ENCODE measurements around the gene TNNT3. TPM values are rescaled to one million over a fixed set of nuclear protein-coding genes. Genes with fewer than 3 reads are reported as not detected.

The TNNT3 gene
- total RNA-seq, 1 experiment from 2014 or later, result not detected

GRCh38 chr11:1908618-1909017, 10.9 kb upstream of the TNNT3 start:
- Histone ChIP-seq H2BK20ac (ENCODE audit: low read depth, low read length, poor library complexity, severe bottlenecking) (no peak overlapping the region), H3T11ph (ENCODE audit: low read length) (no peak overlapping the region), H3K23me2 (ENCODE audit: insufficient read length, low read depth, low read length, poor library complexity, severe bottlenecking) (peaks cover 2% of the 10 kb centered on the region), H2BK12ac (ENCODE audit: insufficient read length, low read depth, low read length) (no peak overlapping the region), H3K4me2 (ENCODE audit: insufficient read depth, insufficient read length, low read length) (no peak overlapping the region), H4K5ac (ENCODE audit: insufficient read length, low read depth, low read length) (no peak overlapping the region), H3K79me2 (ENCODE audit: insufficient read depth, low read length) (no peaks in the 10 kb centered on the region), H2AK5ac (ENCODE audit: insufficient read length, low read length) (no peak overlapping the region), H3K4ac (ENCODE audit: low read depth, low read length) (no peak overlapping the region), H3K4me1 (ENCODE audit: insufficient read depth, low read length) (0 out of 2 replicates have a peak, but pooled peaks cover 3% of the 10 kb centered on the region), H4K8ac (replicated peaks; ENCODE audit: insufficient read length, low read depth, low read length) (no peak overlapping the region), H4K20me1 (ENCODE audit: control insufficient read depth, insufficient read depth, insufficient read length) (no peaks in the 10 kb centered on the region), H3K18ac (ENCODE audit: insufficient read length, low read depth, low read length) (no peak overlapping the region), H2AFZ (ENCODE audit: low read length) (no peak overlapping the region), H4K91ac (ENCODE audit: insufficient read length, low read depth, low read length) (no peak overlapping the region), H3K14ac (ENCODE audit: insufficient read depth, low read length) (no peak overlapping the region), H2BK5ac (ENCODE audit: insufficient read length, low read length) (no peak overlapping the region), H3K79me1 (ENCODE audit: insufficient read depth, low read depth, low read length, poor library complexity, severe bottlenecking) (no peaks in the 10 kb centered on the region), H3K9ac (ENCODE audit: extremely low read depth, insufficient read length, low read length) (no peak overlapping the region), H3K56ac (ENCODE audit: insufficient read length, low read depth, low read length) (no peak overlapping the region), H2BK120ac (ENCODE audit: low read depth, low read length, poor library complexity, severe bottlenecking) (no peak overlapping the region), H3K27me3 (ENCODE audit: insufficient read depth, low read length) (no peaks in the 10 kb centered on the region), H3K9me3 (ENCODE audit: control insufficient read depth, low read depth, low read length) (no peaks in the 10 kb centered on the region), H2BK15ac (ENCODE audit: low read depth, low read length) (no peak overlapping the region), H3K23ac (ENCODE audit: insufficient read length, low read depth, low read length) (no peak overlapping the region), H3K27ac (ENCODE audit: insufficient read length, low read depth, low read length) (no peak overlapping the region)
- Mint-ChIP-seq H3K4me1 (peaks cover 17 to 24% of the 10 kb centered on the region in 2 experiments), H3K27me3 (ENCODE audit: low read depth) (peaks cover 19% of the 10 kb centered on the region), H3K4me3 (no peak overlapping the region), H3K27ac (peak overlapping the region in 1 of 3 experiments; percentile 35; a peak in 1 of 7 replicates), H3K36me3 (ENCODE audit: insufficient read depth in 1 of 3, low read depth in 3 of 3) (no peaks in the 10 kb centered on the region), H3K9me3 (peaks cover 0 to 2% of the 10 kb centered on the region in 2 experiments; a peak in 1 of 5 replicates)
- no peak for TF ChIP-seq CTCF (conservative IDR thresholded peaks at IDR 0.05)
- no CpG with 5 or more reads among the region's 9 CpGs for WGBS (ENCODE audit: extremely low coverage, insufficient read length, low lambda C conversion rate)
- no peak for DNase-seq
